H1 (cell line): ENCODE results near the gene FAM98A. TPM values are rescaled to one million over a fixed set of nuclear protein-coding genes. Genes with fewer than 3 reads are reported as not detected.

Source experiments
- CTCF ChIA-PET: fragments of 300-600 bp; sonication (Branson Sonifier 250); formaldehyde crosslinking; loops from one replicate; lab custom pipeline; 2021; ENCODE audit not compliant: partially characterized antibody; lab: Charles Lee
- POLR2A ChIA-PET: fragments of 300-600 bp; sonication (Branson Sonifier 250); formaldehyde crosslinking; loops from one replicate; lab custom pipeline; 2021; ENCODE audit warnings: inconsistent platforms; ENCODE audit not compliant: partially characterized antibody; lab: Charles Lee
- DNase-seq, 2 experiments: peaks; one replicate each; pipeline versions ENCODE4 v3.0.0 to v3.0.0-alpha.2; 2010 to 2022; ENCODE audit warnings: low spot score in 2 of 2, low read depth in 1 of 2, mixed read lengths in 1 of 2
- FAIRE-seq: peaks from 2 replicates; lab custom pipeline; 2011; peaks lifted over from hg19 to GRCh38; lab: Jason Lieb, UNC
- H2AFZ ChIP-seq: 2 replicates; pipeline ENCODE4 v1.8.1; 2012; ENCODE audit warnings: low read length, inconsistent platforms
- H2AK5ac ChIP-seq: 2 replicates; pipeline ENCODE4 v1.6.1; 2013; ENCODE audit warnings: low read depth, low read length
- H2BK120ac ChIP-seq: replicated peaks from 2 replicates; pipeline ENCODE3; 2013; ENCODE audit warnings: low read depth, low read length, inconsistent platforms
- H2BK12ac ChIP-seq: 2 replicates; pipeline ENCODE4 v1.6.1; 2013; ENCODE audit warnings: low read depth, low read length
- H2BK15ac ChIP-seq: 2 replicates; pipeline ENCODE4 v1.6.1; 2013; ENCODE audit warnings: low read length
- H2BK20ac ChIP-seq: 2 replicates; pipeline ENCODE4 v1.6.1; 2013; ENCODE audit warnings: low read length
- H2BK5ac ChIP-seq: 2 replicates; pipeline ENCODE4 v1.6.1; 2013; ENCODE audit warnings: low read depth, low read length
- H3K14ac ChIP-seq: 2 replicates; pipeline ENCODE4 v1.6.1; 2013; ENCODE audit warnings: inconsistent platforms; ENCODE audit not compliant: insufficient read length
- H3K18ac ChIP-seq: 2 replicates; pipeline ENCODE4 v1.6.1; 2013; ENCODE audit warnings: low read length; ENCODE audit errors: extremely low read depth
- H3K23ac ChIP-seq: 2 replicates; pipeline ENCODE4 v1.6.1; 2013; ENCODE audit warnings: inconsistent platforms; ENCODE audit not compliant: insufficient read length
- H3K23me2 ChIP-seq: 2 replicates; pipeline ENCODE4 v1.6.1; 2013; ENCODE audit warnings: low read depth, low read length
- H3K27ac ChIP-seq: 2 replicates; pipeline ENCODE4 v1.6.1; 2011; ENCODE audit warnings: low read depth, low read length, inconsistent platforms
- H3K27me3 ChIP-seq, 4 experiments: replicated peaks in 1 of 4; 1 replicate in 1 of 4; 2 replicates in 3 of 4; pipeline versions ENCODE4 v1.6.1 to v1.8.1; 2011 to 2013; ENCODE audit warnings: low read length in 3 of 4, mild to moderate bottlenecking in 3 of 4, inconsistent platforms in 2 of 4, mixed read lengths in 2 of 4, moderate library complexity in 1 of 4; ENCODE audit not compliant: control insufficient read depth in 3 of 4, insufficient read depth in 3 of 4; ENCODE audit errors: extremely low read depth in 1 of 4
- H3K36me3 ChIP-seq, 4 experiments: 2 replicates each; pipeline versions ENCODE4 v1.6.1 to v1.8.1; 2011 to 2013; ENCODE audit warnings: mild to moderate bottlenecking in 4 of 4, low read length in 3 of 4, moderate library complexity in 2 of 4, control low read depth in 1 of 4, inconsistent platforms in 1 of 4; ENCODE audit not compliant: insufficient read depth in 4 of 4, control insufficient read depth in 2 of 4
- H3K4ac ChIP-seq: replicated peaks from 2 replicates; pipeline ENCODE3; 2013; ENCODE audit warnings: low read length, low read depth, mixed read lengths, inconsistent platforms; ENCODE audit not compliant: insufficient read length
- H3K4me1 ChIP-seq, 4 experiments: replicated peaks in 1 of 4; 1 replicate in 1 of 4; 2 replicates in 3 of 4; pipeline versions ENCODE4 v1.6.1 to v1.8.1; 2011 to 2013; ENCODE audit warnings: low read length in 3 of 4, inconsistent platforms in 2 of 4, mixed read lengths in 1 of 4; ENCODE audit not compliant: insufficient read depth in 4 of 4, control insufficient read depth in 3 of 4
- H3K4me2 ChIP-seq, 2 experiments: 2 replicates each; pipeline versions ENCODE4 v1.6.1 to v1.8.1; 2011 to 2013; ENCODE audit warnings: low read depth in 2 of 2, low read length in 2 of 2, control low read depth in 1 of 2, inconsistent platforms in 1 of 2, mild to moderate bottlenecking in 1 of 2; ENCODE audit not compliant: insufficient read depth in 1 of 2
- H3K4me3 ChIP-seq, 4 experiments: fragments of 200-600, 300-600 bp in 1 of 4; sonication (generic), shearing (Covaris generic), sonication (Bioruptor Twin) in 1 of 4; 2 replicates each; pipeline versions ENCODE4 v1.5.1 to v1.8.1; 2011 to 2016; ENCODE audit warnings: low read length in 4 of 4, low read depth in 3 of 4, control low read depth in 2 of 4, inconsistent platforms in 2 of 4, mild to moderate bottlenecking in 2 of 4, mixed read lengths in 1 of 4, moderate library complexity in 1 of 4; ENCODE audit not compliant: insufficient read depth in 2 of 4; ENCODE audit errors: extremely low read depth in 1 of 4
- H3K56ac ChIP-seq: replicated peaks from 2 replicates; pipeline ENCODE3; 2013; ENCODE audit warnings: low read depth, mild to moderate bottlenecking, mixed read lengths, low read length, inconsistent platforms; ENCODE audit not compliant: insufficient read length
- H3K79me1 ChIP-seq: 2 replicates; pipeline ENCODE4 v1.6.1; 2013; ENCODE audit warnings: low read depth, low read length, control low read depth
- H3K79me2 ChIP-seq, 2 experiments: 2 replicates each; pipeline versions ENCODE4 v1.6.1 to v1.8.1; 2012 to 2013; ENCODE audit warnings: low read length in 2 of 2, mild to moderate bottlenecking in 2 of 2, inconsistent platforms in 1 of 2; ENCODE audit not compliant: insufficient read depth in 2 of 2, control insufficient read depth in 1 of 2
- H3K9ac ChIP-seq, 4 experiments: replicated peaks in 1 of 4; 1 replicate in 1 of 4; 2 replicates in 3 of 4; pipeline versions ENCODE4 v1.6.1 to v1.8.1; 2011 to 2013; ENCODE audit warnings: low read depth in 3 of 4, low read length in 3 of 4, control low read depth in 2 of 4, mild to moderate bottlenecking in 2 of 4, moderate library complexity in 2 of 4, inconsistent platforms in 1 of 4; ENCODE audit errors: extremely low read depth in 1 of 4
- H3K9me3 ChIP-seq, 2 experiments: 2 replicates each; pipeline versions ENCODE4 v1.6.1 to v1.8.1; 2012 to 2013; ENCODE audit warnings: mild to moderate bottlenecking in 2 of 2, moderate library complexity in 2 of 2, control low read depth in 1 of 2, inconsistent platforms in 1 of 2, low read depth in 1 of 2, low read length in 1 of 2, mixed read lengths in 1 of 2; ENCODE audit not compliant: insufficient read depth in 2 of 2
- H4K20me1 ChIP-seq, 2 experiments: replicated peaks in 1 of 2; 2 replicates each; pipeline versions ENCODE3 to v1.8.1; 2011 to 2013; ENCODE audit warnings: inconsistent platforms in 2 of 2, low read length in 2 of 2, mild to moderate bottlenecking in 1 of 2; ENCODE audit not compliant: insufficient read depth in 2 of 2, control insufficient read depth in 1 of 2
- H4K5ac ChIP-seq: 2 replicates; pipeline ENCODE4 v1.6.1; 2013; ENCODE audit warnings: low read length, low read depth, mixed read lengths, inconsistent platforms; ENCODE audit not compliant: insufficient read length
- H4K8ac ChIP-seq: 2 replicates; pipeline ENCODE4 v1.8.0; 2013; ENCODE audit warnings: mild to moderate bottlenecking, moderate library complexity, low read length, inconsistent platforms; ENCODE audit not compliant: insufficient read depth; ENCODE audit errors: extremely low read depth
- H4K91ac ChIP-seq: replicated peaks from 2 replicates; pipeline ENCODE3; 2013; ENCODE audit warnings: low read length, mixed read lengths, inconsistent platforms; ENCODE audit not compliant: insufficient read length
- ATF3 ChIP-seq: IDR thresholded peaks from 2 replicates; pipeline ENCODE4 v1.6.1; 2011; ENCODE audit warnings: low read depth, mild to moderate bottlenecking, low read length; ENCODE audit not compliant: insufficient read depth
- BRCA1 ChIP-seq: IDR thresholded peaks from 2 replicates; pipeline ENCODE4 v1.6.1; 2012; ENCODE audit warnings: low read depth, low read length, improper control_type of control experiment
- CREB1 ChIP-seq: IDR thresholded peaks from 2 replicates; pipeline ENCODE4 v1.6.1; 2012; ENCODE audit warnings: inconsistent platforms
- FOSL1 ChIP-seq: IDR thresholded peaks from 2 replicates; pipeline ENCODE4 v1.6.1; 2011; ENCODE audit warnings: mild to moderate bottlenecking, low read depth, low read length, moderate library complexity; ENCODE audit not compliant: insufficient read depth
- GABPA ChIP-seq: IDR thresholded peaks from 2 replicates; pipeline ENCODE4 v1.6.1; 2011; ENCODE audit warnings: mild to moderate bottlenecking, low read length, moderate library complexity, borderline replicate concordance; ENCODE audit not compliant: insufficient read depth
- KDM4A ChIP-seq: IDR thresholded peaks from one replicate; pipeline ENCODE4 v1.7.1; 2012; ENCODE audit warnings: low read depth, mild to moderate bottlenecking, moderate library complexity, low read length, inconsistent platforms; ENCODE audit not compliant: severe bottlenecking
- KDM5A ChIP-seq: fragments of 200-600 bp; IDR thresholded peaks from 2 replicates; pipeline ENCODE4 v1.7.1; 2012; ENCODE audit warnings: mild to moderate bottlenecking, low read length, inconsistent platforms, mixed read lengths
- NRF1 ChIP-seq: IDR thresholded peaks from 2 replicates; pipeline ENCODE4 v1.6.1; 2011; ENCODE audit warnings: mild to moderate bottlenecking, low read depth, low read length, improper control_type of control experiment
- PHF8 ChIP-seq: fragments of 200-600 bp; sonication (generic); conservative IDR thresholded peaks from 2 replicates; pipeline ENCODE4 v1.7.1; 2012; ENCODE audit warnings: low read depth, mild to moderate bottlenecking, inconsistent platforms, low read length, moderate library complexity
- POLR2AphosphoS5 ChIP-seq: IDR thresholded peaks from 2 replicates; pipeline ENCODE4 v1.6.1; 2011; ENCODE audit warnings: low read depth, low read length
- RFX5 ChIP-seq: IDR thresholded peaks from 2 replicates; pipeline ENCODE4 v1.6.1; 2011; ENCODE audit warnings: low read depth, low read length, improper control_type of control experiment, borderline replicate concordance
- SIRT6 ChIP-seq: IDR thresholded peaks from one replicate; pipeline ENCODE4 v1.7.1; 2012; ENCODE audit warnings: low read length, inconsistent platforms
- SP4 ChIP-seq: IDR thresholded peaks from 2 replicates; pipeline ENCODE4 v1.6.1; 2012; ENCODE audit warnings: low read length, inconsistent platforms
- SUZ12 ChIP-seq: fragments of 200-600 bp; sonication (generic); IDR thresholded peaks from 2 replicates; pipeline ENCODE4 v1.6.1; 2012; ENCODE audit warnings: mild to moderate bottlenecking, inconsistent platforms, low read length, moderate library complexity, mixed read lengths
- TAF7 ChIP-seq: optimal IDR thresholded peaks from 2 replicates; pipeline ENCODE3; 2011; ENCODE audit warnings: low read depth, mild to moderate bottlenecking, inconsistent platforms, low read length, moderate library complexity, borderline replicate concordance
- WGBS, 2 experiments: shearing (Covaris generic) in 1 of 2; methylation state at CpG; one replicate each; pipeline versions ENCODE4 v1.1.6 to v1.1.7; 2013 to 2015; ENCODE audit warnings: low lambda C conversion rate in 2 of 2, mixed read lengths in 2 of 2, inconsistent platforms in 1 of 2, low coverage in 1 of 2, missing lambda C conversion rate in 1 of 2; ENCODE audit not compliant: insufficient replicate concordance in 2 of 2, insufficient coverage in 1 of 2, insufficient read length in 1 of 2; ENCODE audit errors: extremely low coverage in 1 of 2, missing lambda C conversion rate in 1 of 2; 5-methylcytosine and 5-hydroxymethylcytosine counted together
- polyA plus RNA-seq, 7 experiments: library from polyadenylated mRNA; depleted of rRNA in 3 of 7; stranded (reverse) in 5 of 7; unstranded in 2 of 7; fragments of >200 nt in 5 of 7; fragments of 200-250 nt in 2 of 7; gene quantifications; 1 replicate in 5 of 7; 2 replicates in 1 of 7; 4 replicates in 1 of 7; pipeline versions ENCODE4 v1.2.1 to v1.2.3, GENCODE V29; 2011 to 2013; ENCODE audit warnings: missing spikeins in 2 of 7, mixed read lengths in 2 of 7
- total RNA-seq: library from RNA; stranded (reverse); fragmentation: NEBNext Ultra II Directional; extraction: Animal tissue kit (Norgen Biotek cat#: 25700); gene quantifications from 2 replicates; pipeline ENCODE4 v1.2.1, GENCODE V29; 2021

Gene FAM98A
- total and polyA plus RNA-seq, 2 of the 8 experiments (the other 6 are each of a cell fraction or from before 2014, with no cell fraction given): 53.2 to 103 TPM

GRCh38 chr2:33616873-33617272 lies 17.8 kb upstream of the FAM98A start:
- Histone ChIP-seq H2BK5ac (no peak overlapping the region), H3K4me3 (no peak overlapping the region), H3K36me3 (peaks cover 0 to 41% (median 18%) of the 10 kb centered on the region in 4 experiments; a peak in 6 of 8 replicates), H2AK5ac (no peak overlapping the region), H3K23ac (no peak overlapping the region), H3K79me2 (no peaks in the 10 kb centered on the region), H2BK120ac (no peak overlapping the region), H3K4me1 (peaks cover 0 to 8% (median 0%) of the 10 kb centered on the region in 4 experiments; a peak in 1 of 7 replicates), H3K18ac (no peak overlapping the region), H3K56ac (no peak overlapping the region), H4K8ac (no peak overlapping the region), H4K5ac (no peak overlapping the region), H4K91ac (no peak overlapping the region), H3K23me2 (no peaks in the 10 kb centered on the region), H3K14ac (no peak overlapping the region), H3K27me3 (no peaks in the 10 kb centered on the region), H2BK15ac (no peak overlapping the region), H3K27ac (no peak overlapping the region), H3K79me1 (no peaks in the 10 kb centered on the region; the same call in 1 of the 2 replicates), H3K4ac (no peak overlapping the region), H4K20me1 (no peaks in the 10 kb centered on the region), H3K9ac (no peak overlapping the region), H3K4me2 (no peak overlapping the region), H2BK20ac (no peak overlapping the region), H2AFZ (no peak overlapping the region), H3K9me3 (peaks cover 27 to 32% of the 10 kb centered on the region in 2 experiments), H2BK12ac (no peak overlapping the region)
- CTCF ChIA-PET: no interaction called here
- WGBS, 2 experiments: 97% methylated on average over 2 of the region's 2 CpGs; no CpG with 5 or more reads in 1 of the 2 experiments
- FAIRE-seq: no peak
- POLR2A ChIA-PET: interaction anchor here (1.3 kb wide), 1 partner anchor 18 kb away, joined by 3 read pairs; the partner anchor contains the start of gene FAM98A
- DNase-seq: no peak
- TF ChIP-seq SUZ12 (no peak), KDM5A (no peak), NRF1 (no peak), POLR2AphosphoS5 (no peak), KDM4A (no peak), CREB1 (no peak), TAF7 (no peak), RFX5 (no peak), BRCA1 (no peak), GABPA (no peak), SIRT6 (no peak), FOSL1 (no peak), ATF3 (no peak), PHF8 (no peak), SP4 (no peak)
